ENCODE measurements around the gene PTTG1IP2.

PTTG1IP2 gene

GRCh38 chr7:90433221-90433620, 36.2 kb upstream of the PTTG1IP2 start:
- CTCF ChIA-PET: interaction anchor here (0.6 kb wide), 1 partner anchor 601 kb away, joined by 3 read pairs; no protein-coding TSS in a partner anchor
- DNase-seq (ENCODE audit: extremely low spot score): no peak
- TF ChIP-seq, protein P1, sequence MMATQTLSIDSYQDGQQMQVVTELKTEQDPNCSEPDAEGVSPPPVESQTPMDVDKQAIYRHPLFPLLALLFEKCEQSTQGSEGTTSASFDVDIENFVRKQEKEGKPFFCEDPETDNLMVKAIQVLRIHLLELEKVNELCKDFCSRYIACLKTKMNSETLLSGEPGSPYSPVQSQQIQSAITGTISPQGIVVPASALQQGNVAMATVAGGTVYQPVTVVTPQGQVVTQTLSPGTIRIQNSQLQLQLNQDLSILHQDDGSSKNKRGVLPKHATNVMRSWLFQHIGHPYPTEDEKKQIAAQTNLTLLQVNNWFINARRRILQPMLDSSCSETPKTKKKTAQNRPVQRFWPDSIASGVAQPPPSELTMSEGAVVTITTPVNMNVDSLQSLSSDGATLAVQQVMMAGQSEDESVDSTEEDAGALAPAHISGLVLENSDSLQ (IDR thresholded peaks at IDR 0.05): no peak
- no peak for TF ChIP-seq FOXK2 (IDR thresholded peaks at IDR 0.05)
- no peak for TF ChIP-seq ZNF384 (IDR thresholded peaks at IDR 0.05)
- no peak for TF ChIP-seq BHLHE40 (IDR thresholded peaks at IDR 0.05; ENCODE audit: borderline replicate concordance)
- TF ChIP-seq TARDBP (IDR thresholded peaks at IDR 0.05): no peak
- POLR2A ChIA-PET: no interaction called here

GRCh38 chr7:90445633-90446032, 23.8 kb upstream of the PTTG1IP2 start:
- ChIA-PET POLR2A (no interaction called here), CTCF (interaction anchor here (0.7 to 1.0 kb wide), 2 partner anchors 9 to 10 kb away, joined by 4 read pairs; no protein-coding TSS in a partner anchor)
- no peak for DNase-seq (ENCODE audit: extremely low spot score)
- TF ChIP-seq FOXK2 (IDR thresholded peaks at IDR 0.05) (no peak), FOXM1 (IDR thresholded peaks at IDR 0.05; ENCODE audit: borderline replicate concordance) (no peak), LEF1 (IDR thresholded peaks at IDR 0.05; ENCODE audit: borderline replicate concordance) (no peak), ELF4 (IDR thresholded peaks at IDR 0.05) (no peak), ZNF384 (IDR thresholded peaks at IDR 0.05) (no peak), FOXA1 (IDR thresholded peaks at IDR 0.05) (no peak), SUZ12 (IDR thresholded peaks at IDR 0.05) (no peak), BHLHE40 (IDR thresholded peaks at IDR 0.05; ENCODE audit: borderline replicate concordance) (no peak), L3MBTL2 (conservative IDR thresholded peaks at IDR 0.05) (no peak), SP1 (IDR thresholded peaks at IDR 0.05) (no peak), ARNT (IDR thresholded peaks at IDR 0.05) (no peak), CTBP1 (IDR thresholded peaks at IDR 0.05; ENCODE audit: borderline replicate concordance) (no peak), NFRKB (IDR thresholded peaks at IDR 0.05) (no peak), HDGF (IDR thresholded peaks at IDR 0.05; ENCODE audit: borderline replicate concordance) (no peak), TARDBP (IDR thresholded peaks at IDR 0.05) (no peak)
- TF ChIP-seq, protein P1 (IDR thresholded peaks at IDR 0.05): no peak

- ChIA-PET POLR2A (no interaction called here), CTCF (interaction anchor here (0.7 to 0.8 kb wide), 2 partner anchors 9 kb away, joined by 4 read pairs; no protein-coding TSS in a partner anchor)
- TF ChIP-seq SUZ12 (IDR thresholded peaks at IDR 0.05): no peak
- no peak for DNase-seq (ENCODE audit: extremely low spot score)
Observed at GRCh38 chr7:90446137-90446899, 23.1 kb upstream of the PTTG1IP2 start.

- ChIA-PET CTCF (interaction anchor here (1.4 kb wide), 1 partner anchor 581 kb away, joined by 5 read pairs; no protein-coding TSS in a partner anchor), POLR2A (no interaction called here)
Observed at GRCh38 chr7:90453259-90453891, 16.1 kb upstream of the PTTG1IP2 start.

GRCh38 chr7:90453931-90454330, 15.5 kb upstream of the PTTG1IP2 start:
- TF ChIP-seq FOXA1 (IDR thresholded peaks at IDR 0.05) (no peak), ARNT (IDR thresholded peaks at IDR 0.05) (no peak), FOXM1 (IDR thresholded peaks at IDR 0.05; ENCODE audit: borderline replicate concordance) (no peak), L3MBTL2 (conservative IDR thresholded peaks at IDR 0.05) (no peak), ZNF384 (IDR thresholded peaks at IDR 0.05) (no peak), SP1 (IDR thresholded peaks at IDR 0.05) (no peak), ELF4 (IDR thresholded peaks at IDR 0.05) (no peak), TARDBP (IDR thresholded peaks at IDR 0.05) (no peak), FOXK2 (IDR thresholded peaks at IDR 0.05) (no peak), LEF1 (IDR thresholded peaks at IDR 0.05; ENCODE audit: borderline replicate concordance) (no peak), CTBP1 (IDR thresholded peaks at IDR 0.05; ENCODE audit: borderline replicate concordance) (no peak), NFRKB (IDR thresholded peaks at IDR 0.05) (no peak), SUZ12 (IDR thresholded peaks at IDR 0.05) (no peak)
- TF ChIP-seq, protein P1 (IDR thresholded peaks at IDR 0.05): no peak
- ChIA-PET CTCF (no interaction called here), POLR2A (no interaction called here)

More at GRCh38 chr7:90453259-90453891, 16.1 kb upstream of the PTTG1IP2 start:
- no peak for TF ChIP-seq FOXA1 (IDR thresholded peaks at IDR 0.05)
- TF ChIP-seq HDGF (IDR thresholded peaks at IDR 0.05; ENCODE audit: borderline replicate concordance): no peak
- TF ChIP-seq NFRKB (IDR thresholded peaks at IDR 0.05): no peak
- no peak for TF ChIP-seq ZNF384 (IDR thresholded peaks at IDR 0.05)
- no peak for TF ChIP-seq ELF4 (IDR thresholded peaks at IDR 0.05)
- no peak for TF ChIP-seq L3MBTL2 (conservative IDR thresholded peaks at IDR 0.05)
- TF ChIP-seq, protein P1 (IDR thresholded peaks at IDR 0.05): no peak
- TF ChIP-seq SUZ12 (IDR thresholded peaks at IDR 0.05): no peak
- no peak for DNase-seq (ENCODE audit: extremely low spot score)

More at GRCh38 chr7:90453931-90454330, 15.5 kb upstream of the PTTG1IP2 start:
- DNase-seq (ENCODE audit: extremely low spot score): no peak
